SW 1271 (cell line): ENCODE data around the gene ZRANB3.
"Not testable (repeated sequence)": the region's sequence is repeated elsewhere in the genome, so short reads cannot be mapped to it uniquely, and the experiment has no call there.

Experiments used
- DNase-seq, 2 experiments: peaks; one replicate each; lab custom pipeline; 2025; lab: John Stamatoyannopoulos, UW

ZRANB3 gene

GRCh38 chr2:135530313-135531230 lies at the start of gene ZRANB3:
Gene ZRANB3 (minus strand): TSS chr2:135531218.
- DNase-seq, result peak; percentile 95 to 99

GRCh38 chr2:135573620-135574019 lies 42.6 kb upstream of the ZRANB3 start:
- DNase-seq, result no peak

- DNase-seq, result no peak
Observed at GRCh38 chr2:135570884-135571283, 39.9 kb upstream of the ZRANB3 start.

DNA sequence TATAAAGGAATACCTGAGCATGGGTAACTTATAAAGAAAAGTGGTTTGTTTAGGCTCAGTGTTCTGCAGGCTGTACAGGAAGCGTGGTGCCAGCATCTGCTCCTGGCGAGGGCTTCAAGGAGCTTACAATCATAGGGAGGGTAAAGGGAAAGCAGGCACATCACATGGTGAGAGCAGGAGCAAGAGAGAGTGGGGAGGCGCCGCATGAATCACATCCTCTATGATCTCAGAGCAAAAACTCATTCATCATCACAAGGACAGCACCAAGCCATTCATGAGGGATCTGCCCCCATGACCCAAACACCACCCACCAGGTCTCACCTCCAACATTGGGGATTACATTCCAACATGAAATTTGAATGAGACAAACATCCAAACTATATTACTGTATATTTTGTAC lies 32.8 kb upstream of the ZRANB3 start:
- peak; percentile 27 to 29 for DNase-seq

DNA sequence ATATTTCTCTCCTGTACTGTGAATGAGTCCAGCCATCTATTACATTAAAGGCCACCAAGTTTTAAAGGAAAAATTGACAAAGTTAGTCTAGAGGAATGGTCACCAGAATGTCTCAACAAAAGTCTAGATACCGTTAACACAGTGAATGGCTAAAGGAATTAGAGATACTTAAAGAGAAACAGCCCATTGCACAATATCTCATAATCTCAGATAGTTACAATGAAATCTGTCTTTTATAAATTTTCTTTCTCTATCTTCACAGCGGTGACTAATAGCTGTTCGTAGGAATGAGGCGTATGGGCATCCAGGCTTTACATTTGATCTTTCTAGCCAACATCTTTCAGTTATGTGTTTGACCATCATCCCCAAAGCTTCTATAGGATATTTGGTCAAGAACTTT lies 30.9 kb upstream of the ZRANB3 start:
- no peak for DNase-seq

GRCh38 chr2:135557530-135557929 lies 26.5 kb upstream of the ZRANB3 start:
- DNase-seq, result no peak

GRCh38 chr2:135555311-135555710 lies 24.3 kb upstream of the ZRANB3 start:
- no peak for DNase-seq

GRCh38 chr2:135552887-135553286 lies 21.9 kb upstream of the ZRANB3 start:
- no peak for DNase-seq

DNA sequence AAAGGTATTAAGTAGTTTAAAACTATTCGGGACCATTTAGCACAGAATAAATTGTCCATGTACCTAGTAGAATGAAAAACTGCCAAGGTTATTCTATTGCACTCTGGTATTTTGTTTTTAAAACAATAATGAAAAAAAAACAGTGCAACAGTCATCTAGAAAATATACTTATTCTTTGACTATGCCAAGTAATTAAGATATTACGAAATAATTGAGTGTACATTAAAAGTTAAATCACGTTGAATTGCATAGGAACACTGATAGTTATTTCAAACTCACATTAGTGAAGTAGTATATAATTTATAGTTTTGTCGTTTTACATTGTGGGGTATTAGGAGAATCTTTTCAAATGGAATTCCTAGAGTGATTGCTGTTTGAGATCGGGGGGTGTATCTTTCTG lies 20.3 kb upstream of the ZRANB3 start:
- no peak for DNase-seq

DNA sequence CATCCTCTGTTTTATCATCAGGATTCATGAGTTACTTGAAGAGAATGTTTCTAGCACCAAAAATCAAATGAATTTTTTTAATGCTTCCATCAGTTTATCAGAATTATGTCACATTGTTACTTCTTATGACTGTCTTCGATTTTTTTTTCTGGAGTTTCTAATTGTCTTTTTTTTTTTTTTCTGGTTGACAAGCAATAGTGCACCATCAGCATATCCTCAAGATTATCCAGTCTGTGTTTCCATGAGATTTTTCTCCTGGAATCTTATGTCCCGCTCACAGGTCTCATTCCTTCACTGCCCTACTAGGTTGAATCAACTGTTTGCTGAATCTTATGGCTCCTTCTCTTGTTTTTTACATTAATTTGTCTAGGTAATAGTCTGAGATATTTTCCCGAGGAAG lies 16.3 kb upstream of the ZRANB3 start:
- DNase-seq, result no peak

GRCh38 chr2:135546436-135546835 lies 15.4 kb upstream of the ZRANB3 start:
- no peak for DNase-seq

DNA sequence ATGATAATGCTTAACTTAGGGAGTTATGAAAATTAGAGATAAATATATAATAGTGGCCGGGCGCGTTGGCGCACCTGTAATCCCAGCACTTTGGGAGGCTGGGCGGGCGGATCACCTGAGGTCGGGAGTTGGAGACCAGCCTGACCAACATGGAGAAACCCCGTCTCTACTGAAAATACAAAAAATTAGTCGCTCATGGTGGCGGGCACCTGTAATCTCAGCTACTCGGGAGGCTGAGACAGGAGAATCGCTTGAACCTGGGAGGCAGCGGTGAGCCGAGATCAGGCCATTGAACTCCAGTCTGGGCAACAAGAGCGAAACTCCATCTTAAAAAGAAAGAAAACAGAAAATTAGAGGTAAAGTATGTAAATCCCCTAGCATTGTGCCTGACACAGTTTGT lies 2.5 kb upstream of the ZRANB3 start:
- DNase-seq, result not testable (repeated sequence)

- no peak for DNase-seq
Observed at GRCh38 chr2:135532581-135532980, 1.6 kb upstream of the ZRANB3 start.

GRCh38 chr2:135531231-135532197 lies 496 bp upstream of the ZRANB3 start, which contains the start of gene R3HDM1:
Gene R3HDM1 (plus strand): TSS chr2:135531484. CDS start chr2:135604846, 73,362 bp downstream.
- DNase-seq, result peak; percentile 98 to 100

DNA sequence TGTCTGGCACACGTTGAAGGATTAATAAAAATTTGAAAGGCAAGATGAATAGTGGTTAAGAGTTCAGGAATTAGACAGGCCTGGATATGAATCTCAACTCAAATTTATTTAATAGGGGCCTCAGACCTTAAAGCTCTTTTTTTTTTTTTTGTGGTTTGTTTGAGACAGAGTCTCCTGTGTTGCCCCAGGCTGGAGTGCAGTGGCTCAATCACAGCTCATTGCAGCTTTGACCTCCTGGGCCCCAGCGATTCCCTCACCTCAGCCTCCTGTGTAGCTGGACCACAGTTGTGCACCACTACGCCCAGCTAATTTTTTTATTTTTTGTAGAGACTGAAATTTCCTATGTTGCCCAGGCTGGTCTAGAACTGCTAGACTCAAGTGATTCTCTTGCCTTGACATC lies 3.0 kb downstream of the ZRANB3 start:
- DNase-seq, result no peak

DNA sequence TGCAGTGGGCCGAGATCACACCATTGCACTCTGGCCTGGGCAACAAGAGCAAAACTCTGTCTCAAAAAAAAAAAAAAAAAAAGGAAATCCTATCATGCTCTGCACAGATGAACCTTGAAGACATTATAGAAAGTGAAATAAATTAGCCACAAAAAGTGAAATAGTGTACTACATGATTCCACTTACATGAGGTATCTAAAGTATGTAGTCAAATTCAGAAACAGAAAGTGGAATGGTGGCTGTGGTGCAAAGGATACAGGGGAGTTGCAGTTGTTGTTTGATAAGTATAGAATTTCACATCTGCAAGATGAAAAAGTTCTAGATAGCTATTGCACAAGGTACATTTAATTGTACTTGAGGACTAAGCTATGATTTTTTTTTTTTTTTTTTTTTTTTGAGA lies 5.2 kb downstream of the ZRANB3 start:
- no peak for DNase-seq

- no peak for DNase-seq
Observed at GRCh38 chr2:135512099-135512498, 18.9 kb downstream of the ZRANB3 start.

- no peak for DNase-seq
Observed at GRCh38 chr2:135510577-135510976, 20.4 kb downstream of the ZRANB3 start.

DNA sequence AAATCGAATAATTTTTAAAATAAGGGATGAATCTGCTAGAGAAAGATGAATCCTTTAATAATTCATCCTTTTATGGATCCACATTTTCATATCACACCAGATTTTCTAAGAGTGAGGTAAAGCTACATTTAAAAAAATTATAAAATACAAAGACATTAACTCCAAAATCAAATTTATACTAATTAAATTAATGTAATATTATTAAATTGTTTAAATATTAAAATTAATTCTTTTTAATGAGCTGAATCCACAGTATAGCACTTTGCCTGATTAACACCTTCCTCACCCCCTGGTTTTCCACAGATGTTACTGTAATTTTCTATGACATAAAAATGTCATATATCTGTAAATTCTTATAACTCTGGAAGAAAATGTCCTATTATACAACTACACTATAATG lies 26.2 kb downstream of the ZRANB3 start:
- DNase-seq, result no peak

DNA sequence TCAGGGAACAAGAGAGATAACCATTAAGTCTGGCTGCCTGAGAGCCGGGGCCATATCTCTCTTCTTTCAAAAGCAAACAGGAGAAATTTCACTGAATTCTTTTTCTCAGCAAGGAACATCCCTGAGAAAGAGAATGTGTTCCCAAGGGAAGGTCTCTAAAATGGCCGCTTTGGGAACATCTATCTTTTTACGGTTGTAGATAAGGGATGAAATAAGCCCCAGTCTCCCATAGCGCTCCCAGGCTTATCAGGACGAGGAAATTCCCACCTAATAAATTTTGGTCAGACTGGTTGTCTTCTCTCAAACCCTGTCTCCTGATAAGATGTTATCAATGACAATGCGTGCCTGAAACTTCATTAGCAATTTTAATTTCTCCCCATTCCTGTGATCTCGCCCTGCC lies 32.4 kb downstream of the ZRANB3 start:
- DNase-seq, result not testable (repeated sequence)

DNA sequence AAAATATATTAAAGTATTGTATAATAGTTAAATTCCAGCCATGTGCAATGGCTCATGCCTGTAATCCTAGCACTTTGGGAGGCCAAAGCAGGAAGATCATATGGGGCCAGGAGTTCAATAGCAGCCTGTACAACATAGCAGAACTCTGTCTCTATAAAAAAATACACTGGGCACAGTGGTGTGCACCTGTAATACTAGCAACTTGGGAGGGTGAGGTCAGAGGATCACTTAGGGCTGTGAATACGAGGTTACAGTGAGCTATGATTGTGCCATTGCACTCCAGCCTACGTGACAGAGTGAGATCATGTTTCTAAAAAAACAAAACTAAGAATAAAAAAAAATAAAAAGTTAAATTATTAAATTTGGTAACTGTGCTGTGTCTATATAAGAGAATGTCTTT lies 36.1 kb downstream of the ZRANB3 start:
- DNase-seq, result no peak

- no peak for DNase-seq
Observed at GRCh38 chr2:135494503-135494902, 36.5 kb downstream of the ZRANB3 start.

GRCh38 chr2:135490376-135490775 lies 40.6 kb downstream of the ZRANB3 start:
- no peak for DNase-seq
